Ascending aorta (tissue), 2 donors: ENCODE measurements around the gene FILIP1L. TPM values are rescaled to one million over a fixed set of nuclear protein-coding genes. Genes with fewer than 3 reads are reported as not detected.

Experiments used
- DNase-seq, 2 donors: peaks; one replicate each; pipeline ENCODE4 v3.0.0-alpha.2; 2019; ENCODE audit warnings: low spot score in 2 of 2
- H3K27ac ChIP-seq, 2 donors: fragments of 200-600 bp; sonication (generic); one replicate each; pipeline ENCODE4 v1.5.1; 2016 to 2017; ENCODE audit warnings: mild to moderate bottlenecking in 1 of 2
- H3K27me3 ChIP-seq: fragments of 200-600 bp; sonication (generic); one replicate; pipeline ENCODE4 v1.5.1; 2017
- H3K36me3 ChIP-seq, 2 donors: fragments of 200-600 bp; sonication (generic); one replicate each; pipeline ENCODE4 v1.5.1; 2016
- H3K4me1 ChIP-seq, 2 donors: fragments of 200-600 bp; sonication (generic); one replicate each; pipeline ENCODE4 v1.5.1; 2016 to 2017; ENCODE audit warnings: mild to moderate bottlenecking in 1 of 2
- H3K4me3 ChIP-seq, 2 donors: fragments of 200-600 bp; sonication (generic); one replicate each; pipeline ENCODE4 v1.5.1; 2016 to 2017; ENCODE audit warnings: mild to moderate bottlenecking in 1 of 2
- H3K9me3 ChIP-seq, 2 donors: fragments of 200-600 bp; sonication (generic); one replicate each; pipeline ENCODE4 v1.5.1; 2016
- intact Hi-C: fragments of 100-400 bp; cut with DNase I; formaldehyde crosslinking; loops from one replicate; pipeline ENCODE4 v1.15.1; 2023
- total RNA-seq: library from RNA; depleted of rRNA; stranded (reverse); fragments of >200 nt; gene quantifications from one replicate; pipeline ENCODE4 v1.1.0, GENCODE V29; 2016
- TF ChIP-seq, protein P1 (sequence below), 3 experiments: fragments of 200-600 bp in 2 of 3; fragments of 450-650 bp in 1 of 3; sonication (generic) in 2 of 3; IDR thresholded peaks; one replicate each; pipeline ENCODE4 v1.5.1; 2016 to 2019; ENCODE audit warnings: antibody characterized with exemption in 3 of 3, mild to moderate bottlenecking in 1 of 3, moderate library complexity in 1 of 3

Gene FILIP1L
- total RNA-seq, 1 donor from 2014 or later: 106 TPM

DNA sequence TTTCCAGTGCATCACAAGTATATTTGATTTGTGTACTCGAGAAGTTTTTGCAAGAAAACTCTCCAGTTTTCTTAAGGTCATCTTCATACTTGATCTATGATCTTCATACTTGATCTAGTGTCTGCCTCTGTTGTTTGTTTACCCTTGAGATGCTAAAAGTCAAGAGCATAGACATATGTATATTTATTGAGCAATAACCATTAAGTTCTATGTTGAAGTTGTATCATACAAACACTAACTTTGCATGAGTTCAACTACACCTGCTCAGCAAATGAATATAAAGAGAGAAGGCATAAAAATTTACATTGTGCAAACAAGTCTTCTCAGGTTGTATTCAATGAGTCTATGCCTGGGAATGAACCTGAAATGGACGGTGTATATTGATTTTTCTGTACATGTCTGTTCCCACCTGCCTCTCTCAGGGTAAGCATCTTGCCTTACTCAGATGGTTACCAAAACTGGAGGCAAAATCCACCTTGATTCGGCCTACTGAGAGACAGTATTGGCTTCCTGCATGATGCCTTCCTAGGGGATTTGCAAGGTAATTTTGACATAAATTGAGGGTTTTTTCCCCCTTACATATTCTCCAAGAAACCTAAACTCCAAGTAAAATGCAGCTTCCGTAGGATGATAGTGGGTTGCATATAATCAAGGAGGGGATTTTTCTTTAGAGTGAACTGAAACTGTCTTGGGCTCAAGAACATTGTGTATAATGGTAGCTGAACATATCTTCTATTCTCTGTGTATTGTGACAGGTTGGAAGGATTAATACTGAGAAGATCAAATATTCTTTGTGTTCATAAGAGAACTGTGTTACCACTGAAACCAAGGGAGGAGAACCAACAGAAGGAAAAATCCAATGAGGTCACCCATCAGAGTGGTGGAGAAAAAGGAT, 110.4 kb downstream of the FILIP1L start:
- Histone ChIP-seq H3K4me1 (peaks cover 0 to 18% of the 10 kb centered on the region in 2 donors), H3K27me3 (no peaks in the 10 kb centered on the region), H3K27ac (no peak overlapping the region), H3K9me3 (no peaks in the 10 kb centered on the region), H3K36me3 (no peaks in the 10 kb centered on the region), H3K4me3 (no peak overlapping the region)
- TF ChIP-seq, protein P1, sequence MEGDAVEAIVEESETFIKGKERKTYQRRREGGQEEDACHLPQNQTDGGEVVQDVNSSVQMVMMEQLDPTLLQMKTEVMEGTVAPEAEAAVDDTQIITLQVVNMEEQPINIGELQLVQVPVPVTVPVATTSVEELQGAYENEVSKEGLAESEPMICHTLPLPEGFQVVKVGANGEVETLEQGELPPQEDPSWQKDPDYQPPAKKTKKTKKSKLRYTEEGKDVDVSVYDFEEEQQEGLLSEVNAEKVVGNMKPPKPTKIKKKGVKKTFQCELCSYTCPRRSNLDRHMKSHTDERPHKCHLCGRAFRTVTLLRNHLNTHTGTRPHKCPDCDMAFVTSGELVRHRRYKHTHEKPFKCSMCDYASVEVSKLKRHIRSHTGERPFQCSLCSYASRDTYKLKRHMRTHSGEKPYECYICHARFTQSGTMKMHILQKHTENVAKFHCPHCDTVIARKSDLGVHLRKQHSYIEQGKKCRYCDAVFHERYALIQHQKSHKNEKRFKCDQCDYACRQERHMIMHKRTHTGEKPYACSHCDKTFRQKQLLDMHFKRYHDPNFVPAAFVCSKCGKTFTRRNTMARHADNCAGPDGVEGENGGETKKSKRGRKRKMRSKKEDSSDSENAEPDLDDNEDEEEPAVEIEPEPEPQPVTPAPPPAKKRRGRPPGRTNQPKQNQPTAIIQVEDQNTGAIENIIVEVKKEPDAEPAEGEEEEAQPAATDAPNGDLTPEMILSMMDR (IDR thresholded peaks at IDR 0.05): no peak
- intact Hi-C loops: loop anchor here (2.0 kb wide), 1 partner anchor 29 kb away; no protein-coding TSS in a partner anchor
- no peak for DNase-seq

DNA sequence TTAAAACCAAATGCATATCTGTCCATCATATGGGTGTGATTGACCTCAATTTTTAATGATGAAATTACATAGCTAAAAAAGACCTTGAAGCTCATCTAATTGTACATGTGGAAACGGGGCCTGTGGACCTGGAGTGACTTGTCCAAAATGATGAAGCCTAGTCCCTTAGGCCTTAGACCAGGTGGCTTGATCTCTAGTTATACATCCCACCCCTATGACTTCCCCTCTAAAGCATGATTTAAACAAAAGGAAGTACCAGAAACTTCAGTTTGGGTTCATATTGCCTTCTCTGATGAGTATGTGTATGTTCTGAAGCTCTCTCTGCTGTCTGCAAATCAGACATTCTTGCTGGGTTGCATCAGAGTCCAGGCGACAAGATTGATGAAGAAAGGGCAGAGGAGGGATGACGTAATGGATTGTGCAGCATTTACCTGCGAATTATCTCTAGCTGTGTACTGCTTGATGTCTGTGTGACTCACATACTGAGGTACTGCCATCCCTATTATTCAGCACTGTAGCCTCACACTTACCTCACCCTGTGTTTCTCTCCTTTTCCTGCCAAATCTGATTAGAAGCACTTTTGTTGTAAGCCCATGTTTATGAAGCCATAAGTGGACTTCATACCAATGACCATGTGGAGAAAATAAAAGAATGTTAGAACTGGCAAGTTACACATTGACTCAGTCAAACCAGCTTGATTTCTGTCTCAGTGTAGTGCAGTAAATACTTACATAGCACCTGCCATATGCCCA, 111.5 kb downstream of the FILIP1L start:
- Histone ChIP-seq H3K27ac (peak overlapping the region in 1 of 2 donors; percentile 46), H3K4me3 (no peak overlapping the region), H3K4me1 (peaks cover 0 to 18% of the 10 kb centered on the region in 2 donors), H3K9me3 (no peaks in the 10 kb centered on the region), H3K36me3 (no peaks in the 10 kb centered on the region), H3K27me3 (no peaks in the 10 kb centered on the region)
- DNase-seq: no peak
- TF ChIP-seq, protein P1 (IDR thresholded peaks at IDR 0.05): no peak
- intact Hi-C loops: no loop called here

DNA sequence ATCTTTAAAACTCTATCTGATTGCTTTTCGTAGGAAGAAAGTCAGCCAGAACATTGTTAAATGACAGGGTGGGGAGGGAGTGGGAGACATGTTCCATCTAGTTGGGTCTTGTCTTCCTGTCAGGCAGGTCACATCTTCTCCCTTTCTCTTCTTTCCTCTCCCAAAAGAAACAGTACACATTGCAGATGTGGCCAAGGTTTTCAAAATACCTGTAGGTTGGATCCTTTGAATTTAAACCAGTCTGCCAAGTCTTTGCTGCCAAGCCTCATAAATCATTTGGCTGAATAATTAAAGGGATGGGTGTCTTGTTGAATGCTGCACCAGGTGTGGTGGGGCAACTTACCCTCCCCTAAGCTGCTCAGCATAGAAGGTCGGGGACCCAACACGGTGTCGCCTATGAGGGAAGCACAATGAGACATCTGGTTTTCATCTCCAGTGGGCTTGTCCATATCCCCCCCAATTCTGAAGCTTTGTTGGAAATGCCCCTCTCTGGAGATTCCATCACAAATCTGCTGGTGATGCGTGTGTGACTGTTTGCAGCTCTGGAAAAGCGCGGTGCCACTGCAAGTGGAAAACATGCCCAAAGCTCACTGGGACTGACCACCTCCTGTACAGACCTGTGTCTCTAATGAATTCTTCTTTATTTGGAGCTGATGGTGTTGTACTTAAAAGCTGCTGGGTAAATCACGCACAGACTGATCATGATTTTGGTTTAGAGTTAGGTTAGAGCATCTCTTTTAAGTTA, 112.6 kb downstream of the FILIP1L start:
- H3K9me3 ChIP-seq: no peaks in the 10 kb centered on the region
- H3K27me3 ChIP-seq: no peaks in the 10 kb centered on the region
- no peak for DNase-seq
- H3K27ac ChIP-seq: peak overlapping the region in 1 of 2 donors; percentile 27
- TF ChIP-seq, protein P1 (IDR thresholded peaks at IDR 0.05): no peak
- no peak overlapping the region for H3K4me3 ChIP-seq
- no peaks in the 10 kb centered on the region for H3K36me3 ChIP-seq
- intact Hi-C loops: no loop called here
- H3K4me1 ChIP-seq: peaks cover 0 to 18% of the 10 kb centered on the region in 2 donors

DNA sequence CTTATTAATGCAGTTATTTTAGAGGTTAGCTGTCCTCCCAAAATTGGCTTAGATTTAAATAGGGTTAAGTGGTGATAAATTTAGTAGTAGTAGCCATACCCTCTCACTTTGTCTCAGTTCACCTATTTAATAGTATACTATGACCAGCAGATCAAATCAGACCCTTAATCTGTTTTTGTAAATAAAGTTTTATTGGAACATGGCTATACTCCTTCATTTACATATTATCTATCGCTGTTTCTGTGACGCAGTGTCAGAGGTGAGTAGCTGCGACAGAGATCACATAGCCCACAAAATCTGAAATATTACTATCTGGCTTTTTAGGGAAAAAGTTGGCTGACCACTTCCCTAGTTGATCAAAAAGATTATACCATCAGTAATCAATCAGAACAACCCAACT, 113.2 kb downstream of the FILIP1L start:
- TF ChIP-seq, protein P1 (IDR thresholded peaks at IDR 0.05): no peak
- intact Hi-C loops: no loop called here

DNA sequence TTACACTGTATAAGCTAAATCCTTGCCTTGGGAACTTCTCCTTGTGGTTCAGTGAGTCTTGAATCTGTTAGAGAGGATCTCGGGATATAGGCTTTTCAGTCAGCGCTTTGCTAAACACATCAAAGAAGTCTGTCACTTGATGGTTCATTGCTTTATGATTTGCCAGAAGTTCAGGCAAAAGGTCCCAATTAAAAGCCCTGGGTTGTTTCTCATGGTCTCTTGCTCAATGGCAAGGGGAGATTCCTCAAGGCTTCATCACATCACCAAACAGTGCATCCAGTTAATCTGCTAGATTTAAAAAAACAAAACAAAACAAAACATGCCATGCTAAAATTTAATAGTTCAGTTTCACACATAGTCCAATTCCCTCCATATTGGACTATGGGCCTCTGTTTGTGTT, 114.8 kb downstream of the FILIP1L start:
- H3K27me3 ChIP-seq: no peaks in the 10 kb centered on the region
- no peaks in the 10 kb centered on the region for H3K9me3 ChIP-seq
- TF ChIP-seq, protein P1 (IDR thresholded peaks at IDR 0.05): no peak
- DNase-seq: no peak
- H3K27ac ChIP-seq: no peak overlapping the region
- no peaks in the 10 kb centered on the region for H3K36me3 ChIP-seq
- intact Hi-C loops: no loop called here
- peaks cover 0 to 8% of the 10 kb centered on the region in 2 donors for H3K4me1 ChIP-seq
- no peak overlapping the region for H3K4me3 ChIP-seq

More for the DNA sequence above, 113.2 kb downstream of the FILIP1L start:
- H3K27me3 ChIP-seq: no peaks in the 10 kb centered on the region
- no peak for DNase-seq
- no peaks in the 10 kb centered on the region for H3K36me3 ChIP-seq
- H3K9me3 ChIP-seq: no peaks in the 10 kb centered on the region
- no peak overlapping the region for H3K4me3 ChIP-seq
- H3K4me1 ChIP-seq: peaks cover 0 to 17% of the 10 kb centered on the region in 2 donors
- H3K27ac ChIP-seq: no peak overlapping the region
